Karpas-422 (cell line): Measurements from ENCODE around the gene NUDT17. TPM values are rescaled to one million over a fixed set of nuclear protein-coding genes. Genes with fewer than 3 reads are reported as not detected.
"Not testable (repeated sequence)": the region's sequence is repeated elsewhere in the genome, so short reads cannot be mapped to it uniquely, and the experiment has no call there.

Experiments used
- DNase-seq: peaks from one replicate; pipeline ENCODE4 v3.0.0-alpha.2; 2015
- H2AFZ ChIP-seq: fragments of 200-600 bp; sonication (generic); 2 replicates; pipeline ENCODE4 v1.6.1; 2014; ENCODE audit warnings: antibody characterized with exemption, low read length, mixed read lengths
- H3K27ac ChIP-seq: fragments of 200-600 bp; sonication (generic); 2 replicates; pipeline ENCODE4 v1.5.1; 2014; ENCODE audit warnings: mild to moderate bottlenecking, low read length, moderate library complexity
- H3K27me3 ChIP-seq: fragments of 200-600 bp; sonication (generic); 2 replicates; pipeline ENCODE4 v1.6.1; 2014; ENCODE audit warnings: low read length, mixed read lengths
- H3K36me3 ChIP-seq: fragments of 200-600 bp; sonication (generic); 2 replicates; pipeline ENCODE4 v1.6.1; 2014; ENCODE audit warnings: low read length, mixed read lengths; ENCODE audit not compliant: insufficient read depth
- H3K4me1 ChIP-seq: fragments of 200-600 bp; sonication (generic); 2 replicates; pipeline ENCODE4 v1.6.1; 2014; ENCODE audit warnings: mild to moderate bottlenecking, low read length, mixed read lengths
- H3K4me2 ChIP-seq: fragments of 200-600 bp; sonication (generic); 2 replicates; pipeline ENCODE4 v1.6.1; 2014; ENCODE audit warnings: low read length, low read depth, mild to moderate bottlenecking; ENCODE audit not compliant: poor library complexity, severe bottlenecking
- H3K4me3 ChIP-seq: fragments of 200-600 bp; sonication (generic); 2 replicates; pipeline ENCODE4 v1.5.1; 2014; ENCODE audit warnings: mild to moderate bottlenecking, antibody characterized with exemption, low read length, mixed read lengths
- H3K79me2 ChIP-seq: fragments of 200-600 bp; sonication (generic); 2 replicates; pipeline ENCODE4 v1.6.1; 2014; ENCODE audit warnings: mild to moderate bottlenecking, low read length, mixed read lengths
- H3K9ac ChIP-seq: fragments of 200-600 bp; sonication (generic); 2 replicates; pipeline ENCODE4 v1.6.0; 2014; ENCODE audit warnings: low read length
- H3K9me2 ChIP-seq: fragments of 200-600 bp; sonication (generic), shearing (Covaris generic); replicated peaks from 2 replicates; pipeline ENCODE4 v1.6.0; 2014; ENCODE audit warnings: mild to moderate bottlenecking, low read length, moderate library complexity; ENCODE audit not compliant: insufficient read depth
- H3K9me3 ChIP-seq: fragments of 300-700, 200-600 bp; sonication (generic); 2 replicates; pipeline ENCODE4 v1.6.1; 2014; ENCODE audit warnings: low read length, mixed read lengths
- H4K20me1 ChIP-seq: fragments of 200-600 bp; sonication (generic); 2 replicates; pipeline ENCODE4 v1.6.1; 2014; ENCODE audit warnings: mild to moderate bottlenecking, antibody characterized with exemption, low read length, low read depth; ENCODE audit not compliant: insufficient read depth
- total RNA-seq: library from RNA; depleted of rRNA; stranded (reverse); fragments of >200 nt; shearing (Covaris generic); gene quantifications from 2 replicates; pipeline ENCODE4 v1.2.3, GENCODE V29; 2014; ENCODE audit warnings: low replicate concordance

The NUDT17 gene
- total RNA-seq, 1 experiment from 2014 or later = 2.9 TPM

DNA sequence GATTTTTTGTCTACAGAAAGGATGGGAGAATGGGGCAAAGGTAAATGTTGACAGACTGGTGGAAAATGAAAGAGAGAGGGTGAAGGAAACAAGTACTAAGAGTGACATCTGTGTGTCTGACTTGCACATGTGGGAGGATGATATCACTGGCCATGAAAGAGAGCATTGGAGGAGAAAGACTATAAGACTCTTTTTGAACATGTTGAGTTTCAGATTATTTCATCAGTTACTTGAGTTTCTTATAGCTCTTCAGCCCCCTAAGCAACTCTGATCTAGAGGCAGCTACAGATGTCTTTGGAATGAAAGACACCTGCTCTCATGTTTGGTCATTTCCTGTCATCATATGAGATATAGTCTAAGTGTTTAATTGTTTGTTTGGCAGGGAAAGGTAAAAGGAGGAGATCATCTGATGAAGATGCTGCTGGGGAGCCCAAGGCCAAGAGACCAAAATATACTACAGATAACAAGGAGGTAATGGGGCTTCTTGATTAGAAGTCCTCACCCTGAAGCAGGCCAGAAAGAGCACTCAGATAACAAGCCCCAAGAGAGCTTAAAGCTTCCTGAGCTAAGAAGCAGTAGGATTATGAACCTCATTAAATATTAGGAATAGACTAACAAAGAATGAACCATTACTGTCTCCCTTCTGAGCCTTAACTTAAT is 16.9 kb upstream of the NUDT17 start:
- Histone ChIP-seq H3K79me2 (peaks cover 34% of the 10 kb centered on the region), H3K9ac (no peak overlapping the region), H3K27ac (peak overlapping the region; percentile 28; the same call in 1 of the 2 replicates), H3K9me3 (no peaks in the 10 kb centered on the region), H3K4me1 (peaks cover 15% of the 10 kb centered on the region), H3K27me3 (no peaks in the 10 kb centered on the region), H4K20me1 (no peaks in the 10 kb centered on the region), H3K9me2 (no peaks in the 10 kb centered on the region), H3K4me3 (no peak overlapping the region), H2AFZ (no peak overlapping the region), H3K36me3 (peaks cover 55% of the 10 kb centered on the region), H3K4me2 (no peak overlapping the region)
- DNase-seq = no peak

DNA sequence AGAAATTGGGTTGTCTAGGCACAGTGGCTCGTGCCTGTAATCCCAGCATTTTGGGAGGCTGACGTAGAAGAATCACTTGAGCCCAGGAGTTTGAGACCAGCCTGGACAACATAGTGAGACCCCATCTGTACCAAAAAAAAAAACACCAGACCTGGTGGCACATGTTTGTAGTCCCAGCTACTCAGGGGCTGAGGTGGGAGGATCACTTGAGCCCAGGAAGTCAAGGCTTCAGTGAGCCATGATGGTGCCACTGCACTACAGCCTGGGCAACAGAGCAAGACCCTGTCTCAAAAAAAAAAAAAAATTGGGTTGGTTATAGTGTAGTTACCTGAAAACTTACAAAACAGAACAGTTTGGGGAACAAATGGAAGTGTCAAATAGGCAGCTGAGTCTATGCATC is 14.6 kb upstream of the NUDT17 start:
- not testable (repeated sequence) for H3K27me3 ChIP-seq, H3K4me2 ChIP-seq, H4K20me1 ChIP-seq, H3K4me1 ChIP-seq, H3K4me3 ChIP-seq, H3K9me3 ChIP-seq, H2AFZ ChIP-seq, H3K27ac ChIP-seq, H3K9me2 ChIP-seq, H3K9ac ChIP-seq, DNase-seq
- H3K79me2 ChIP-seq = peaks cover 12% of the 10 kb centered on the region
- peaks cover 67% of the 10 kb centered on the region for H3K36me3 ChIP-seq

DNA sequence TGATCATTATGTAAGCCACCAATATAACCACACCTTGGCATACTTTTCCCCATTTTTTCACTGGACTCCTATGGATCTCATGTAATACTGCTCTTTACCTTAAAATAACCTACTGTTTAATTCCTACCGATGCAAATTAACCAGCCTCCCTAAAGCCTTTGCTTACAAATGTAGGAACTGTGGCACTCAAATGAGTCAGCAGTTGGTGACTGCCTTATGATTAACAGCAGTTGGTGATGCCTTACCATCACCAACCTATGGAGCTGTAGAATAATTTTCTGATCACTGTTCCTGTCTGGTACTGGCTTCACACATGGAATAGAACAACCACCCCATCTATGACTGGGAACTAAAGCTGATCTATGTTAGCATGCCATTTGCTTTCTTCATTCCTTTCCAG is 7.8 kb upstream of the NUDT17 start:
- H3K27ac ChIP-seq = no peak overlapping the region
- H3K4me1 ChIP-seq = no peaks in the 10 kb centered on the region
- H3K9me3 ChIP-seq = no peaks in the 10 kb centered on the region
- no peaks in the 10 kb centered on the region for H4K20me1 ChIP-seq
- H3K79me2 ChIP-seq = no peaks in the 10 kb centered on the region
- H3K36me3 ChIP-seq = peaks cover 55% of the 10 kb centered on the region
- H3K4me3 ChIP-seq = no peak overlapping the region
- DNase-seq = no peak
- no peak overlapping the region for H3K4me2 ChIP-seq
- no peak overlapping the region for H3K9ac ChIP-seq
- H3K27me3 ChIP-seq = no peaks in the 10 kb centered on the region
- no peaks in the 10 kb centered on the region for H3K9me2 ChIP-seq
- H2AFZ ChIP-seq = no peak overlapping the region

DNA sequence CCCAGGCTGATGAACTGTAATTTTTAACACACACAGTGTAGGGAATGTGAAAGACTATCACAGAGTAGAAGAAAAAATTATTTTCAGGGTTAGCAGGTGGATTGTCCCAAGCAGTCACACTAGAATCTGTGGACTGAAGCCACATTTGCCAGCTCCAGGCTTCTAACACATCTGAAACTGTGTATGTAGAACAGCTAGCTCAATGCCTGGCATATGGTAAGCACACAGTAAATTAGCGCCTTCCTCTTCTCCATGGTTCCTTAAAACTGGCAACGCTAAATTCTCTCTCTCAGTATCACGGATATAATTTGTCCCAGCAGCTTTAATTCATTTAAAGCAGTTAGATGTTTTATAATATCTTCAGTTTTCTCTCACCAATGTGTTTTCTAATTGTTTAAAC is 2.4 kb upstream of the NUDT17 start:
- no peaks in the 10 kb centered on the region for H3K79me2 ChIP-seq
- H3K9me2 ChIP-seq = no peaks in the 10 kb centered on the region
- H3K4me3 ChIP-seq = no peak overlapping the region
- no peaks in the 10 kb centered on the region for H3K9me3 ChIP-seq
- H3K4me1 ChIP-seq = peaks cover 36% of the 10 kb centered on the region
- no peak overlapping the region for H2AFZ ChIP-seq
- H3K27me3 ChIP-seq = no peaks in the 10 kb centered on the region
- H3K36me3 ChIP-seq = peaks cover 26% of the 10 kb centered on the region; the same call in 1 of the 2 replicates
- peak overlapping the region; percentile 87 for H3K27ac ChIP-seq
- H4K20me1 ChIP-seq = no peaks in the 10 kb centered on the region
- H3K9ac ChIP-seq = no peak overlapping the region
- no peak overlapping the region for H3K4me2 ChIP-seq
- no peak for DNase-seq

GRCh38 chr1:145845144-145845513 is 301 bp upstream of the NUDT17 start:
- H3K27me3 ChIP-seq = no peaks in the 10 kb centered on the region
- no peaks in the 10 kb centered on the region for H3K79me2 ChIP-seq
- H3K9ac ChIP-seq = peak overlapping the region; percentile 85
- DNase-seq = peak; percentile 87
- H3K27ac ChIP-seq = peak overlapping the region; percentile 87
- H2AFZ ChIP-seq = 0 out of 2 replicates have a peak overlapping the region, but pooled peaks have one; percentile 1
- H3K9me2 ChIP-seq = no peaks in the 10 kb centered on the region
- H3K36me3 ChIP-seq = peaks cover 17% of the 10 kb centered on the region; the same call in 1 of the 2 replicates
- H3K4me3 ChIP-seq = peak overlapping the region; percentile 75
- no peaks in the 10 kb centered on the region for H3K9me3 ChIP-seq
- peak overlapping the region; percentile 88 for H3K4me2 ChIP-seq
- H4K20me1 ChIP-seq = no peaks in the 10 kb centered on the region
- peaks cover 40% of the 10 kb centered on the region for H3K4me1 ChIP-seq

GRCh38 chr1:145846201-145846612 is 777 bp downstream of the NUDT17 start:
- peak; percentile 68 for DNase-seq
- H3K27ac ChIP-seq = peak overlapping the region; percentile 87
- no peaks in the 10 kb centered on the region for H3K9me3 ChIP-seq
- H3K4me3 ChIP-seq = peak overlapping the region; percentile 75
- H3K79me2 ChIP-seq = no peaks in the 10 kb centered on the region
- H3K9me2 ChIP-seq = no peaks in the 10 kb centered on the region
- peak overlapping the region; percentile 88 for H3K4me2 ChIP-seq
- peaks cover 42% of the 10 kb centered on the region for H3K4me1 ChIP-seq
- H3K36me3 ChIP-seq = peaks cover 10% of the 10 kb centered on the region; the same call in 1 of the 2 replicates
- peak overlapping the region; percentile 78; the same call in 1 of the 2 replicates for H2AFZ ChIP-seq
- H3K9ac ChIP-seq = peak overlapping the region; percentile 85
- H3K27me3 ChIP-seq = no peaks in the 10 kb centered on the region
- no peaks in the 10 kb centered on the region for H4K20me1 ChIP-seq

DNA sequence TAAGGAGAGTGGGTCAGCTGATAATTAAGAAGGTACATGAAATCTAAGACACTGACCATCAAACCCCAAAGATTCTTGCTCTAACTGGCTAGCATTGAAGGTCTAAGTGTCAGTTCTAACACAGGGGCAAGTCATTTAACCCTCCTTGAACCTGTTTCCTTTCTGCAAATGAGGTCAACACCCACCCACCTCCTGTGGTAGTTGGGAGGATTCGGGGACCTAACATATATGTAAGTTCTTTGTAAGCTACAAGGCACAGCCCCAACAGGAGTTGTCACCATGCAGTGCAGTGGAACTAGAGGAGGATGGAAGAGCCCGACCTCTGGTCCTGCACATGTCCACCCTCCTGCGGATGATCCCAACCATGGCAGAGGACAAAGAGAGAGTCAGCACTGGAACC is 2.4 kb downstream of the NUDT17 start:
- Histone ChIP-seq H3K27ac (no peak overlapping the region), H2AFZ (no peak overlapping the region), H3K4me1 (peaks cover 42% of the 10 kb centered on the region), H3K9ac (no peak overlapping the region), H3K4me3 (no peak overlapping the region), H3K27me3 (no peaks in the 10 kb centered on the region), H3K4me2 (no peak overlapping the region), H3K9me3 (no peaks in the 10 kb centered on the region), H3K9me2 (no peaks in the 10 kb centered on the region), H3K79me2 (no peaks in the 10 kb centered on the region), H4K20me1 (no peaks in the 10 kb centered on the region), H3K36me3 (peaks cover 10% of the 10 kb centered on the region; the same call in 1 of the 2 replicates)
- DNase-seq = no peak

DNA sequence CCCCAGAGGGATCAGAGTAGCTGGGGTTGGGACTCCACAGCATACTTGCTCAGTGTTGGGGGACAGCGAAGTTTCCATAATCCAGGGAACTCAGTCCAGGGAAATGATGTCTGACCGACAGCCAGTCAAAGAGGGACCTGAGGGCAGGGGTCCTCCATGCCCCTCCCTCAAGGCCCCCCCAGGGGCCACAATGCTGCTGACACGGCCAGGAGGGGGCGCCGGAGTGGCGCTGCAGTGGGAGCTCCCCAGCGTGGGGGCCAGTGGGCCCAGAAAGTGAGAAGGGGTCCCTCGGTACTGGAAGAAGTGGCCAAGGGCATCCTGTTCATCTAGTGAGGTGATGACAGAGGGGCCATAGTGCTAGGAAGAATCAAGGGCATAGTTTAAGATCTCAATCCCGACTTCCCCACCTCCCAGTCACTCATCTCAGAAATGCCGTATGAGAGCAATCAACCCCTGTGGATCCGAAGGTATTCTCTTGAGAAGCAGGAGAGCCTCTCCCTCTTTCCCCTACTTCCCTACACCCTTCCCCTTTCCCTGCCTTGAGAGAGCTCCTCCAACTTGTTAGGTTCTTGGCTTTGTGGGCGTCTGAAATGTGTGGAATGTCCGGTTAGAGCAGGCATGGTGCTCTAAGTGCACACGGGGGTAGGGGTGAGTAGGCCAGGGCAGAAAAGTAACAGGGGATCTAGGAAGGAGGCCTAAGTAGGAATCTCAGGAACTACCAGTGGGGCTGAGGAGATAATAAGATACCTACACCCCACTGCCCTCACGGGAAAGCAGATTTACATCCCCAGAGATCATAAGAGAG is 4.1 kb downstream of the NUDT17 start:
- H3K4me3 ChIP-seq = no peak overlapping the region
- peaks cover 27% of the 10 kb centered on the region for H3K4me1 ChIP-seq
- H3K9me3 ChIP-seq = no peaks in the 10 kb centered on the region

More for the DNA sequence above, 4.1 kb downstream of the NUDT17 start:
- no peak for DNase-seq
- Histone ChIP-seq H3K4me2 (no peak overlapping the region), H3K36me3 (0 out of 2 replicates have a peak, but pooled peaks cover 4% of the 10 kb centered on the region), H4K20me1 (no peaks in the 10 kb centered on the region), H3K9ac (no peak overlapping the region), H3K27ac (no peak overlapping the region), H3K27me3 (no peaks in the 10 kb centered on the region), H2AFZ (no peak overlapping the region), H3K9me2 (no peaks in the 10 kb centered on the region), H3K79me2 (no peaks in the 10 kb centered on the region)
